ENCODE measurements around the gene LALBA. TPM values are rescaled to one million over a fixed set of nuclear protein-coding genes. Genes with fewer than 3 reads are reported as not detected.
"Not testable (repeated sequence)": the region's sequence is repeated elsewhere in the genome, so short reads cannot be mapped to it uniquely, and the experiment has no call there.

LALBA gene
- total RNA-seq, 1 donor from 2014 or later: not detected

DNA sequence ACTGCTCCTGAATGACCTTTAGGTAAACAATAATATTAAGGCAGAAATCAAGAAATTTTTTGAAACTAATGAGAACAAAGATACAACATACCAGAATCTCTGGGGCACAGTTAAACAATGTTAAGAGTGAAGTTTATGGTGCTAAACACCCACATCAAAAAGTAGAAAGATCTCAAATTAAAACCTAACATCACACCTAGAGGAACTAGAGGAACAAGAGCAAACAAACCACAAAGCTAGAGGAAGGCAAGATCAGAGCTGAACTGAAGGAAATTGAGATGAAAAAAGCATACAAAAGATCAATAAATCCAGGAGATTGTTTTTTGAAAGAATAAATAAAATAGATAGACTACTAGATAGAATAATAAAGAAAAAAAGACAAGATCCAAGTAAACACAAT, 37.2 kb downstream of the LALBA start:
- DNase-seq (ENCODE audit: low spot score): no peak

DNA sequence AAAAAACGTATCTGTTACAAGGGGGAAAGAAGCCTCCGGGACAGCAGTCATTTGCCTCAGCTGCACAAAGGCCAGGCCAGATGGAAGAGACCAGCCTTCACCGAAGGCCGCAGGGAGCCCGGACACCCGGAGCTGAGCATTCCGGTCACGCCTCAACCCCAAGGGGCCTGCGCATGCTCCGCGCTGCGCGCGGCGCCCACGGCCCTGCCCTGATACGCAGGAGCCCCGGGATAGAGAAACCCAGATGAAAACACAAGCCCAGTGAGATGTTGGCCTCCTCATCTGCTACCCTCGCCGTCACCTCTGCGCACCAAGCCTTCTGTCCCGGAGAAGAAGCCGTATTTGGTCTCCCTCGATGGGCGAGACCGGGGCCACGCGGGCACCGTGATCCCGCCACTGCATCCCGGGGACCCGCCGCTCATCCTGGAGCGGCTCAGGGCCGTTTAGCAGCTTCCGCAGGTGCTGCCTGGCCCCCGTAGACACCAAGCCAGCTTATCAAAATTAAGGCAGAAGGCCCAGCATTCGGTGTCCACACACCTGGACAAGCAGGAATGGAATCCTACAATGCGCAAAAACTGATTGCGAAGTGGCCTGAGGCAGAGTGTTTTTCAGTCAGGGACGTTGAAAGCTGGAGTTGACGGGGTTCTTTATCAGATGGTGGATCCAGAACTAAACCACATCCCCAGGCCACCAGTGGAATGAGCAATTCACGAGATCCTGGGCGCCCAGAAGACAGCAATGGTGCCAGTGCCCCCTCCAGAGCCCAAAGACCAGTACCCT, 41.8 kb downstream of the LALBA start:
- no peak for DNase-seq (ENCODE audit: low spot score)

DNA sequence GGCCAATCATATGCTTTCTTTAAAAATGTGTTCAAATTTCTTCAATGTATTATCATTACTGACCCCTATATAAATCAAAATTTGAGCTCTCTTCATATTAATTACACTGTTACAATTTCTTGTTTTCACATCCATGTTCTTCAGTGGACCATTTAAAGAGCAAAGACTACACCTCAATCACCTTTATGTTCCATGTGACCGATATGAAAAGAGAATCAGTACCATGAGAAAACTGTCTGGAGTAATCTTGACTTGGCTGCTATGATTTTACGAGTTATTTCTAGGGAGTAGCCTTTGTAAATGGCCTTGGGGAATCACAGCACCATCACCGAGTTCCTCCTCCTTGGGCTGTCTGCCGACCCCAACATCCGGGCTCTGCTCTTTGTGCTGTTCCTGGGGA, 44.5 kb downstream of the LALBA start, which contains the start of gene OR8S1:
OR8S1 (plus strand) TSS at position 301 of the 400 bp plus-strand sequence; CDS start at position 301, 0 bp downstream.
- no peak for DNase-seq (ENCODE audit: low spot score)

DNA sequence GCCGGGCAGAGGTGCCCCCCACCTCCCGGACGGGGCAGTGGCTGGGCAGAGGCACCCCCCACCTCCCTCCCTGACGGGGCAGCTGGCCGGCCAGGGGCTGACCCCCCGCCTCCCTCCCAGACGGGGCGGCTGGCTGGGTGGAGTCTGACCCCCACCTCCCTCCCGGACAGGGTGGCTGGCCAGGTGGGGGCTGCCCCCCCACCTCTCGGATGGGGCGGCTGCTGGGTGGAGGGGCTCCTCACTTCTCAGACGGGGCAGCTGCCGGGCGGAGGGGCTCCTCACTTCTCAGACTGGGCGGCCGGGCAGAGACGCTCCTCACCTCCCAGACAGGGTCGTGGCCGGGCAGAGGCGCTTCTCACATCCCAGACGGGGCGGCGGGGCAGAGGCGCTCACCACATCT, 49.5 kb downstream of the LALBA start:
- DNase-seq (ENCODE audit: low spot score): not testable (repeated sequence)

Other genes with a start within 250 kb of the LALBA start
- gene ZNF641, start 219.1 kb downstream of the LALBA start, total RNA-seq: 35.3 TPM
- gene ANP32D, start 97.5 kb downstream of the LALBA start, total RNA-seq: not detected
- gene C12orf54, start 87.5 kb downstream of the LALBA start, total RNA-seq: 1.5 TPM
- not detected for gene OR8S1, start 44.4 kb downstream of the LALBA start, total RNA-seq
- 34.0 TPM for gene KANSL2, start 112.2 kb upstream of the LALBA start, total RNA-seq
- 44.3 TPM for gene CCNT1, start 146.7 kb upstream of the LALBA start, total RNA-seq
- 98.0 TPM for gene ADCY6, start 219.0 kb upstream of the LALBA start, total RNA-seq
- gene CACNB3, start 248.4 kb upstream of the LALBA start, total RNA-seq: 59.7 TPM